Measurements from ENCODE around the gene SIRT7. TPM values are rescaled to one million over a fixed set of nuclear protein-coding genes. Genes with fewer than 3 reads are reported as not detected.
A peak's percentile ranks its signal among the peaks of the same experiment; 100 is the strongest.

Gene SIRT7
- total RNA-seq, 2 experiments from 2014 or later = 18.8 to 22.1 TPM

DNA sequence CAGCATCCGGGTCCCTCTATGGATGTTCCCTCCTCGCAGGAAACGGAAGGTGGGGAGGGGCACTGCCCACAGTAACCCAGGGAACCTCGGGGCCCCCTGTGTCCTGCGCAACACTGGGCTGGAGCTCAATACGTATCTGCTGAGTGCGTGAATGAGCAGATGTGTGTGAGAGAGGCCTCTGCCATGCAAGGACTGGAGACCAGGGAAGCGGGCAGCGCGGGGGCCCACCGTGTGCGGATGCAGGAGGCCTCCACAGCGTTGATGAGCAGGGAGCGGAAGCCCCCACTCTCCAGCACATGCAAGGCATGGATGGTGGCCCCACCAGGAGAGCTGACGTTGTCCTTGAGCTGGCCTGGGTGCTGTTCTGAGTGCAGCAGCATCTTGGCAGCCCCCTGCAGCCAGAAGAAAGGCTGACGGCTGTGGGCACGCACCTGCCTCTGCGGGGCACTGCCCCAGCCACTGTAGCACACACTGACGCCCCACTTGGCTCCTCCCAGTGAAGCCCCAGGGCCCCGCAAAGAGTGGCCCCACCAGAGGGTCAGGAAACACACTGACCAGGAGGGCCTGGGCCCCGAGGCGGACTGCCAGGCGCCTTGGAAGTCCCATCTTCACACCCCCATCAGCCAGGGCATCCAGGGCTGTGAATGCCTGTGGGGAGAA is 16.3 kb upstream of the SIRT7 start:
- Mint-ChIP-seq H3K4me1 (ENCODE audit: low read depth) (peaks cover 17% of the 10 kb centered on the region), H3K9me3 (no peaks in the 10 kb centered on the region), H3K27me3 (ENCODE audit: low read depth) (peaks cover 2% of the 10 kb centered on the region), H3K27ac (no peak overlapping the region), H3K4me3 (peak overlapping the region; percentile 32), H3K36me3 (ENCODE audit: low read depth) (peaks cover 20% of the 10 kb centered on the region)
- intact Hi-C loops (cut with micrococcal nuclease) = no loop called here
- CTCF ChIA-PET = no interaction called here
- no peak for DNase-seq

DNA sequence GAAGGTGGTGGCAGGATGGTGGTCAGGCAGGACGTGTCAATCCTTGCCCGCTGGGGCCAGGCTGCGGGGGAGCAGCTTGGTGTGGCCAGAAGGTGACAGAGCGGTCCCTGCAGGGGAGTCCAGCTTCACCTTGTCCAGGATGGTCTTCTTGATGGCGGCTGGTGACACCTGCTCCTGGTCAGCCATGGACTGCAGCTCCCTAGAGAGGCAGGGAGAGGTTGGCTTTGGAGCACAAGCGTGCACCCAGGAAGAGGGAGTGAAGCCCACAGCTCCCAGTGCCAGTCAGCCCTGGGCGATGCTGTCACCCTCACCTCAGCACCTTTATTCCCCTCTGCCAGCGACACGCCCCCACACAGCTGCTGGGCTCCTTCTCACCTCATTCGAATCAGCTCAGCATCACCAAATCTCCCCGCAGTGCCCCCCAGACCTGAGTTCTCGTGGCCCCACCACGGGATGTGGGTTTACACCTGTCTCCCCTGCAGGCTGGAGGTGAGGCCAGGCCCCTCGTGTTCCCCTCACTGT is 15.3 kb upstream of the SIRT7 start:
- Mint-ChIP-seq H3K4me1 (ENCODE audit: low read depth) (peaks cover 20% of the 10 kb centered on the region), H3K36me3 (ENCODE audit: low read depth) (peaks cover 20% of the 10 kb centered on the region), H3K9me3 (no peaks in the 10 kb centered on the region), H3K27ac (no peak overlapping the region), H3K4me3 (no peak overlapping the region), H3K27me3 (ENCODE audit: low read depth) (peaks cover 5% of the 10 kb centered on the region)
- intact Hi-C loops (cut with micrococcal nuclease) = no loop called here
- no peak for DNase-seq
- CTCF ChIA-PET = interaction anchor here (0.5 kb wide), 1 partner anchor 301 kb away, joined by 3 read pairs; no protein-coding TSS in a partner anchor

DNA sequence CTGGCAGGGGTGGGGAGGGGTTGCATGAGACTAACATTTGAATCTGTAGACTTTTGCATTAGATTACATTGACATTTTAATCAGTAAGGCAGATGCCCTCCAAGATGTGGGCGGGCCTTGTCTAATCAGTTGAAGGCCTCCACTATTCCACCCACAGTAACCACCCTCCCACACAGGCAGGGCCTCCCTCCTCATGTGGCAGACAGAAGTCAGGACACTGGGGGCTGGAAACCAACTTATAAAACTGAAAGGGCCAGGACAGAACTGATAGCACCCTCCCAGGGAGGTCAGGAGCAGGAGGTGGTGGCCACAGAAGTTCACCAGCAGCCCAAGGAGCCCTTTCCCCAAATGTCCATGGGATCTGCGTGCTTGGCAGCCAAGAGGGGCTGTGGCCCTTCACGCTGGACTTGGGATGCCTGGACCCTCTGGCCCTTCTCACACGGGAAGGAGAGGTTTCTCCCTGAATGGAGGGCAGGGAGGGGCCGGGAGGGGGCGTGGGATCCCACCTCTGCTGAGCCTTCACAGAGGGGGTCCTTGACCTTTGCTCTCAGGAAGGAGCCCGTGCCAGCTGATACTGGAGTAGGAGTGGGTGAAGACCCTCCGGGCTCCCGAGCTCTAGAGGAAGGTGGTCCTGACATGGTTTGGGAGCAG is 14.5 kb upstream of the SIRT7 start:
- intact Hi-C loops (cut with micrococcal nuclease) = no loop called here
- Mint-ChIP-seq H3K36me3 (ENCODE audit: low read depth) (peaks cover 20% of the 10 kb centered on the region), H3K27me3 (ENCODE audit: low read depth) (peaks cover 5% of the 10 kb centered on the region), H3K4me1 (ENCODE audit: low read depth) (peaks cover 15% of the 10 kb centered on the region), H3K4me3 (no peak overlapping the region), H3K27ac (no peak overlapping the region), H3K9me3 (no peaks in the 10 kb centered on the region)
- no peak for DNase-seq
- CTCF ChIA-PET = no interaction called here

DNA sequence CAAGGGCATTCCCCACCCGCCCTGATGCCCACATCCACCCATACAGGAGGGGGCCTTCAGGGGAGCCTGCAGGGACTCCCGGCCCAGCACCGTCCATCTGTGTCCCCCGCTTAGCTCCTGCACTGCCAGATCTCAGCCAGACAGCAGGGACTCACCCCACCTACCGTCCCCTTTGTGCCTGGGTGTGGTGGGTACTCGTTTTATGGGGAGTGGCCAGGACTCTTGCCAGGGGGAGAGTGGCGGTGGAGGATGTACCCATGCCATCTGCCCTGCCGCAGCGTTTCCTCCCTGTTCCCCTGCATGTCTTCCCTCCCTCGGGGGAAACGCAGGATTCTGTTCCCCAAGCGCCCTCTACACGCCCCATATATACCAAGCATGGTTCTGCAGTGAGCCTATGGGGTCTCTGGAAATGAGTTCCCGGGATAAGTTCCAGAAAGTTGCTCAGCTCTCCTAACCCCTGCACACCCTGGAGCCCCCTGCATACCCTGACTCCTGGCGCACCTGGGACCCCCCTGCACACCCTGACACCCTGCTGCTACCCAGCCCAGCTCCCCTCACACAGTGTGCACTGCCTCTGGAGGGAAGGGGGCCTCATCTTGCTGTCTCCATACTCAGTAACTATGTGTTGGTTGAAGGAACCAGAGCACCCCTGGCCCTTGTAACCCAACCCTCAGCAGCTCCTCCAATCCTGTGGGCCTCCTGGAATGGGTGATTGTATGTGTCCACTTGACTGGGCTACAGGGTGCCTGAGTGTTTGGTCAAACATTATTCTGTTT is 13.8 kb upstream of the SIRT7 start:
- Mint-ChIP-seq H3K36me3 (ENCODE audit: low read depth) (peaks cover 20% of the 10 kb centered on the region), H3K4me3 (no peak overlapping the region), H3K27me3 (ENCODE audit: low read depth) (peaks cover 5% of the 10 kb centered on the region), H3K9me3 (no peaks in the 10 kb centered on the region), H3K4me1 (ENCODE audit: low read depth) (peaks cover 15% of the 10 kb centered on the region), H3K27ac (no peak overlapping the region)
- CTCF ChIA-PET = no interaction called here
- intact Hi-C loops (cut with micrococcal nuclease) = no loop called here
- no peak for DNase-seq

DNA sequence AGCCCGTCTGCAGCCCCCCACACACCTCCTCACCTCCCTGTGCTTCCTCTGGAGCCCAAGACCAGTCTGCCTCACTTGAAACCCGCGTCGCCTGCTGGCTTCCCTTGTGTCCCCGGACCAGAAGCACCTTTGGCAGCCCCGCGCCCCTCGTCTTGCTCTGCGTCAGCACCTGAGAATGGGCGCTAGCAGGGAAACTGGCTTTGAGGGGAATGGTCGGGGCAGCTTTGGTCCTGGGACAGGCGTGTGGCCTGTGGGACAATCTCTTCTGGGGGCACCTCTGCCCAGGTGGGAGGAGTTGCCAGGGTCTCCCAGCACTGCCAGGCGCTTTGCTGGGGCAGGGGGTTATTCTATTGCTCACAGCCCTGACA is 13.2 kb upstream of the SIRT7 start:
- Mint-ChIP-seq H3K36me3 (ENCODE audit: low read depth) (peaks cover 18% of the 10 kb centered on the region), H3K27ac (no peak overlapping the region), H3K4me1 (ENCODE audit: low read depth) (peaks cover 19% of the 10 kb centered on the region), H3K4me3 (no peak overlapping the region), H3K27me3 (ENCODE audit: low read depth) (peaks cover 5% of the 10 kb centered on the region), H3K9me3 (no peaks in the 10 kb centered on the region)
- DNase-seq = no peak
- intact Hi-C loops (cut with micrococcal nuclease) = no loop called here
- CTCF ChIA-PET = interaction anchor here (0.7 kb wide), 1 partner anchor 25 kb away, joined by 4 read pairs; no protein-coding TSS in a partner anchor

DNA sequence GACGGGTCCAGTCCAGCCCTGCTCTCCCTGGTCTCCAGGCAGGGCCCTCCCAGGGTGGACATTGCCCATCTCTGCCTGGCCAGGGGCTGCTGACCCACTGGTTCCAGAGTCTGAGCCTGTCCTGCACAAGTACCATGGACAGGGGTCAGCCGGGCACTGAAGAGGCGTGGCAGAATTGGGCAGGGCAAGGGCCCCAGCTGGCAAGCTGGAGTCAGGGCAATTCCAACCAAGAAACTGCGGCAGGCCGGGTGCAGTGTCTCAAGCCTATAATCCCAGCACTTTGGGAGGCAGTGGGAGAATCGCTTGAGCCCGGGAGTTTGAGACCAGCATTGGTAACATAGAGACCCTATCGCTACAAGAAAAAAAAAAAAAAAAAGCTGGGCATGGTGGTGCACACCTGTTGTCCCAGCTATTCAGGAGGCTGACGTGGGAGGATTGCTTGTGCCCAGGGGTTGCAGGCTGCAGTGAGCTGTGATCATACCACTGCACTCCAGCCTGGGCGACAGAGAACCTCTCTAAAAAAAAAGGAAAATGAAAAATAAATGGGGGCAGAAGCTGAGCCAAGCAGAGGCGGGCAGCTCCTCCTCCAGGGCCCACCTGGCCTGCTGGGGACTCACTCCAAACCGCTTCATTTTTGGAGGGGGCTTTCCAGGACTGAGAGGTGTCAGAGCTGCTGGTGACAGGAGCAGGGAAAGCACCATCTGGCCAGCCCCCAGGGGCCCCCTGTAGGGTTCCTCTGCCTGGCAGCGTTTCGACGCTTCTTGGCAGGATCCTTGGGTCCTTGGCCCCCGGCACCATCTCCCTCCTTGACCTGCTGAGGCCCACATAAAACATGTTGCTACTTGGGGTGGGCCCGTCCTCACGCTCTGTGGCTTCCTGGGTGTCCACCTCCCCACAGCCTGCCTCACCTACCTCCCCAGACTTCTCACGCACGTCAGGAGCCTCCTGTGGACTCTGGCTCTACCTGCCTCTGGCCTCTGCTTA is 12.5 kb upstream of the SIRT7 start:
- no peaks in the 10 kb centered on the region for H3K9me3 Mint-ChIP-seq
- CTCF ChIA-PET = interaction anchor here (0.7 kb wide), 1 partner anchor 25 kb away, joined by 4 read pairs; no protein-coding TSS in a partner anchor
- H3K36me3 Mint-ChIP-seq (ENCODE audit: low read depth) = peaks cover 13% of the 10 kb centered on the region
- H3K4me3 Mint-ChIP-seq = no peak overlapping the region
- H3K27me3 Mint-ChIP-seq (ENCODE audit: low read depth) = peaks cover 5% of the 10 kb centered on the region
- no peak overlapping the region for H3K27ac Mint-ChIP-seq
- H3K4me1 Mint-ChIP-seq (ENCODE audit: low read depth) = peaks cover 18% of the 10 kb centered on the region
- no peak for DNase-seq
- intact Hi-C loops (cut with micrococcal nuclease) = no loop called here

DNA sequence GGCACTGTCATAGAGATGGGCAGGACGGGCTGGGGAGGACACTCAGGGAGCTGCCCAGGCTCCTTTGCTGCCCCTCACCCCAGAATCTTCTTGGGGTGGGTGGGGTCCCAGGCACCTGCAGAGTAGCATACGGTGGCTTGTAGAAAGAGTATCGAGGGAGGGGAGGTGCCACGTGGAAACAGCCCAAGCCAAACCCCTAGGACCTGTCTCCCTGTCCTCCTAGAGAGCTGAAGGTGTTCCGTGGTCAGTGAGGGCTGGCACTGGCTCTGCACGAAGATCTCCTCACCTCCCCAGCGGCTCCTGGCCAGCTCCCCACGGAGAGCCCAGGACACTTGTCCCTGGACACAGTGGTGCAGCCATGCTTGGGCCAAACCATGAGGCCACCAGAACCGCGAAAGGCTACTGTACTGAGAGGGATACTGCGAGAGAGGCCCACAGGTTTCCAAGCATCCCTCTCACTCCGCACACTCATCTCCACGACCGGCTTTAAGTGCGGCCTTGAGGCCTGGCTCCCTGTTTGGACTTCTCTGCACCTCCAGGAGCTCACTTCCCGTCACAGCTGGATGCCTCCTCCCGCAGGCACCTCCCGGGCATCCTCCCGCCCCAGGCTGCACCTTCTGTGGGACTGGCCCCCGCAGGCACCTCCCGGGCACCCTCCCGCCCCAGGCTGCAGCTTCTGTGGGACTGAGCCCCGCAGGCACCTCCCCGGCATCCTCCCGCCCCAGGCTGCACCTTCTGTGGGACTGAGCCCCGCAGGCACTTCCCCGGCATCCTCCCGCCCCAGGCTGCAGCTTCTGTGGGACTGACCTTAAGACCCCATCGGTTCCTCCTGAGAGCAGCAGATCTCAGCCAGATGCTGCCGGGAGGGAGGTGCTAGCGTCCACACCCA is 11.5 kb upstream of the SIRT7 start:
- Mint-ChIP-seq H3K9me3 (no peaks in the 10 kb centered on the region), H3K4me1 (ENCODE audit: low read depth) (peaks cover 21% of the 10 kb centered on the region), H3K36me3 (ENCODE audit: low read depth) (peaks cover 13% of the 10 kb centered on the region), H3K27me3 (ENCODE audit: low read depth) (peaks cover 5% of the 10 kb centered on the region), H3K4me3 (peak overlapping the region; percentile 70), H3K27ac (no peak overlapping the region)
- CTCF ChIA-PET = interaction anchor here (0.7 kb wide), 1 partner anchor 15 kb away, joined by 5 read pairs; no protein-coding TSS in a partner anchor
- intact Hi-C loops (cut with micrococcal nuclease) = loop anchor here (2.0 kb wide), 1 partner anchor 169 kb away; the partner anchor contains the start of gene FASN
- no peak for DNase-seq

DNA sequence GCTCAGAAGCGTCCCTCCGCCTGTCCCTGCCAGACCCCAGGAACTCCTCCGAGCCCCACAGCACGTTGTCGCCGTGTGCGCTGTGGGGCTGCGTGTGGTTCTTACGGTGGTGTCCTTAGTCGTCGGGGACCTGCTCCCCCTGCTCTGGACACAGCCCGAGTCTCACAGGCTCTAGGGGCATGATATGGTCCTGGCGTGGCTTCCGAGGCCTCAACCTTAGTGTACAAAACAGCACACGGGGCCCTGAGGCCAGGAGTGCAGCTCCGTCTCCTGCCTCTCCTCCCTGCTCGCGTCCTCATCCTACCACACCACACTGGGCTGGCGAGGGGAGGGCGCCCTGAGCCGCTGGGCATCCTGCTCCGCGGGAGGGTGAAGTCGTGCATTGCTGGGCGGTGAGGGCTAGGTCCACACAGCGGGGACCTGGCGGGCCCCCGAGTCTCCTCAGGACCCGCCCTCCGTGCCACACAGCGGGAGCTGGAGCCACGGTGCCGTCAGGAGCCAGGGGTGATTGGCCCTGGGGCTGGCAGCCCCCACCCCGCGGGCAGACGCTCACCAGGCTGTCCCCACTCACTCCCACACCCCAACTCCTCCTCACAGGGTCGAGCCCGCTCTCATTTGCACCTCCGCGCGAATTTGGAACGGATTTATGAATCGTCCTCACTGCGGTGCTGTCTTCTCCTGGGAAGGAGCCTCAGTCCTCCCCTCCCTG is 10.7 kb upstream of the SIRT7 start:
- Mint-ChIP-seq H3K4me1 (ENCODE audit: low read depth) (peaks cover 27% of the 10 kb centered on the region), H3K27ac (no peak overlapping the region), H3K27me3 (ENCODE audit: low read depth) (peaks cover 5% of the 10 kb centered on the region), H3K36me3 (ENCODE audit: low read depth) (peaks cover 8% of the 10 kb centered on the region), H3K9me3 (no peaks in the 10 kb centered on the region), H3K4me3 (peak overlapping the region; percentile 70)
- CTCF ChIA-PET = interaction anchor here (0.6 to 2.6 kb wide), 3 partner anchors 9 to 38 kb away, joined by 3 to 7 read pairs (median 4); partner anchors contain the start of gene SIRT7
- intact Hi-C loops (cut with micrococcal nuclease) = loop anchor here (2.0 kb wide), 1 partner anchor 170 kb away; the partner anchor contains the start of gene FASN
- no peak for DNase-seq

DNA sequence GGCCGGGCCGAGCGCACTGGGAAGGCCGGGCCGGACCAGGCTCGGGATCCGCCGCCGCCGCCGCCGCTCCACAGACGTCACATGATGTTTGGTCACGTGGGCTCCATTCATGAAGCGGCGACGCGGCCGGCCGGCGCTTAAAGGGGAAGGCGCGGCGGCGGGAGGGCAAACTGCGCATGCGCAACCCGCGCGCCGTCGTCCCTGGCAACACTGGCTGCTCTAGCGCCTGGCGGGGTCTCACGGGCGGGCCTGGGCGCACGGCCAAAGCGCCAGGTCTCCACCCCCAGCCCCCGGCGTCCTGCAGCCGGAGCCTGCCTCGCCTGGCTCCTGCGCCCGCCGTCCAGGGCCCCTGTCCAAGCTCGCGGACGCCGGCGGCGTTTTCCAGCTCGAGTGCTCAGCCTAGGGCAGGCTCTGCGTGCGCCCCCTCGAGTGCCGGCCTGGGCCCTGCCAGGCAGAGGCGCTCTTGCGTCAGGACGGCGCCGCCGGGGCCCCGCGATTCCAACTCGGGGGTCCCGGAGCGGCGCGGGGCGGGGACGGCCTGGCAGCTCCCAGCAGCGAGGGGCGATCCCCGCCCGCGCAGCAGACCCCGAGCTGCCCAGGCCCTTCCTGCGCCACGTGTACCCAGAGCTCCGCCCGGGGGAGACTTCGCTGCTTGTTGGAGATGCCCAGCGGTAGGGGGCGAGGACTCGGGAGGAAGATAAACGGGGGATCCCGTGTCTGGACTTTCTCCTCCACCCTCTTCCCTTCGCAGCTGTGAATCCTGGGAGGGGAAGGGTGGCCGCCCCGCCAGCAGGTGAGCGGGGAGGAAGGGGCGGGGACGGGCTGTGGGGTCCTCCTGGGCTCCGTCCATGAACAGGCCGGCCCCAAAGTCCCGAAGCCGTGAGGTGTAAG is 9.9 kb upstream of the SIRT7 start, which contains the start of gene MAFG:
MAFG (minus strand) TSS at position 83 of the 891 bp plus-strand sequence. CDS start 4,550 bp downstream, outside the sequence.
- CTCF ChIA-PET = interaction anchor here (0.6 to 2.6 kb wide), 7 partner anchors 8 to 95 kb away, joined by 3 to 7 read pairs (median 3); partner anchors contain the start of genes CENPX and SIRT7
- Mint-ChIP-seq H3K4me3 (peak within 1 kb of the TSS; percentile 76), H3K4me1 (ENCODE audit: low read depth) (peaks cover 26% of the 10 kb centered on the region), H3K27ac (peak within 1 kb of the TSS; percentile 86), H3K36me3 (ENCODE audit: low read depth) (peaks cover 2% of the 10 kb centered on the region), H3K27me3 (ENCODE audit: low read depth) (peaks cover 5% of the 10 kb centered on the region), H3K9me3 (no peaks in the 10 kb centered on the region)
- intact Hi-C loops (cut with micrococcal nuclease) = loop anchor here (1.0 to 2.0 kb wide), 7 partner anchors 10 to 284 kb away; partner anchors contain the start of genes ALYREF, ANAPC11, ARHGDIA and ASPSCR1
- DNase-seq = peak; percentile 88

Data from activated naive CD4-positive, alpha-beta T cell treated with anti-CD3 and anti-CD28 coated beads for 36 hours (primary cell).